Inflammatory macrophage (primary cell): Measurements from ENCODE around the gene CBFA2T2.
"Not testable (repeated sequence)": the region's sequence is repeated elsewhere in the genome, so short reads cannot be mapped to it uniquely, and the experiment has no call there.

Source experiments
- DNase-seq, 2 donors: peaks; one replicate each; pipeline ENCODE4 v3.0.0-alpha.2; 2020 to 2022

Gene CBFA2T2

GRCh38 chr20:33627577-33628216, 137.8 kb downstream of the CBFA2T2 start:
- no peak for DNase-seq

- DNase-seq: no peak
These were observed 139.6 kb downstream of the CBFA2T2 start for GRCh38 chr20:33629533-33629932.

- no peak for DNase-seq
These were observed 140.1 kb downstream of the CBFA2T2 start for GRCh38 chr20:33629979-33630378.

- DNase-seq: peak in 1 of 2 donors; percentile 46
These were observed 140.6 kb downstream of the CBFA2T2 start for GRCh38 chr20:33630507-33630906.

- not testable (repeated sequence) for DNase-seq
These were observed 142.0 kb downstream of the CBFA2T2 start for GRCh38 chr20:33631910-33632309.

GRCh38 chr20:33635341-33635740, 145.4 kb downstream of the CBFA2T2 start:
- no peak for DNase-seq

GRCh38 chr20:33636776-33637175, 146.9 kb downstream of the CBFA2T2 start:
- no peak for DNase-seq

- no peak for DNase-seq
These were observed 150.4 kb downstream of the CBFA2T2 start for GRCh38 chr20:33640287-33640686.

GRCh38 chr20:33644313-33645071, 154.6 kb downstream of the CBFA2T2 start:
- DNase-seq: no peak

- no peak for DNase-seq
These were observed 155.1 kb downstream of the CBFA2T2 start for GRCh38 chr20:33645072-33645358.

GRCh38 chr20:33645396-33645795, 155.5 kb downstream of the CBFA2T2 start:
- no peak for DNase-seq

GRCh38 chr20:33646191-33646590, 156.3 kb downstream of the CBFA2T2 start:
- no peak for DNase-seq

- not testable (repeated sequence) for DNase-seq
These were observed 157.2 kb downstream of the CBFA2T2 start for GRCh38 chr20:33646959-33647602.

- DNase-seq: no peak
These were observed 157.9 kb downstream of the CBFA2T2 start for GRCh38 chr20:33647603-33648395.

- no peak for DNase-seq
These were observed 158.6 kb downstream of the CBFA2T2 start for GRCh38 chr20:33648396-33649004.

- no peak for DNase-seq
These were observed 159.3 kb downstream of the CBFA2T2 start for GRCh38 chr20:33649201-33649681.

- DNase-seq: no peak
These were observed 160.3 kb downstream of the CBFA2T2 start for GRCh38 chr20:33650111-33650752.

GRCh38 chr20:33650753-33651561, 161.1 kb downstream of the CBFA2T2 start:
- no peak for DNase-seq

GRCh38 chr20:33651562-33652048, 161.7 kb downstream of the CBFA2T2 start:
- DNase-seq: no peak

- peak; percentile 10 to 15 for DNase-seq
These were observed 163.5 kb downstream of the CBFA2T2 start for GRCh38 chr20:33653218-33653899.
